Measurements from ENCODE around the gene BCL2. TPM values are rescaled to one million over a fixed set of nuclear protein-coding genes. Genes with fewer than 3 reads are reported as not detected.

BCL2 gene
- total RNA-seq, 1 experiment from 2014 or later: 1.5 TPM

- no peak overlapping the region for H3K9ac ChIP-seq (ENCODE audit: low read length)
- H3K9me2 ChIP-seq (replicated peaks; ENCODE audit: low read length): no peaks in the 10 kb centered on the region
- intact Hi-C loops (cut with micrococcal nuclease): no loop called here
- TF ChIP-seq CTCF (conservative IDR thresholded peaks at IDR 0.05; ENCODE audit: low read depth, low read length): no peak
- no peak for TF ChIP-seq EZH2 (IDR thresholded peaks at IDR 0.05; ENCODE audit: low read length, unreplicated experiment)
- TF ChIP-seq EZH2phosphoT487 (IDR thresholded peaks at IDR 0.05; ENCODE audit: borderline replicate concordance, low read length): no peak
- DNase-seq (no peak), ATAC-seq (no peak)
- no peak overlapping the region for H3K4me2 ChIP-seq (ENCODE audit: low read length)
- no peak overlapping the region for H3K4me3 ChIP-seq (ENCODE audit: low read length)
- ChIA-PET CTCF (no interaction called here), POLR2A (ENCODE audit: unreplicated experiment) (no interaction called here)
- H3K27me3 ChIP-seq (ENCODE audit: low read length): peaks cover 52% of the 10 kb centered on the region
- no peak overlapping the region for H3K27ac ChIP-seq (ENCODE audit: low read length)
- no peaks in the 10 kb centered on the region for H4K20me1 ChIP-seq (ENCODE audit: low read length)
- no peaks in the 10 kb centered on the region for H3K79me2 ChIP-seq (ENCODE audit: low read length)
- no peaks in the 10 kb centered on the region for H3K4me1 ChIP-seq (ENCODE audit: insufficient read depth, low read length)
- no peaks in the 10 kb centered on the region for H3K36me3 ChIP-seq (ENCODE audit: low read depth, low read length)
- no peak overlapping the region for H2AFZ ChIP-seq (ENCODE audit: low read length)
- no TSS peak for BruUV-seq (replicated peaks)
- no peaks in the 10 kb centered on the region for H3K9me3 ChIP-seq (ENCODE audit: low read length)
- no peaks in the 10 kb centered on the region for H3F3A ChIP-seq (ENCODE audit: low read length, unreplicated experiment)
Measured at GRCh38 chr18:63180321-63180720, 139.2 kb downstream of the BCL2 start.

- TF ChIP-seq CTCF (conservative IDR thresholded peaks at IDR 0.05; ENCODE audit: low read depth, low read length): no peak
- no peak for TF ChIP-seq EZH2phosphoT487 (IDR thresholded peaks at IDR 0.05; ENCODE audit: borderline replicate concordance, low read length)
- no peak for TF ChIP-seq EZH2 (IDR thresholded peaks at IDR 0.05; ENCODE audit: low read length, unreplicated experiment)
- Histone ChIP-seq H3K9me3 (ENCODE audit: low read length) (no peaks in the 10 kb centered on the region), H3K9me2 (replicated peaks; ENCODE audit: low read length) (no peaks in the 10 kb centered on the region), H3K27me3 (ENCODE audit: low read length) (peaks cover 45% of the 10 kb centered on the region), H3K4me3 (ENCODE audit: low read length) (no peak overlapping the region), H3K4me1 (ENCODE audit: insufficient read depth, low read length) (no peaks in the 10 kb centered on the region), H3K27ac (ENCODE audit: low read length) (no peak overlapping the region), H3F3A (ENCODE audit: low read length, unreplicated experiment) (no peaks in the 10 kb centered on the region), H4K20me1 (ENCODE audit: low read length) (no peaks in the 10 kb centered on the region), H3K4me2 (ENCODE audit: low read length) (no peak overlapping the region), H3K9ac (ENCODE audit: low read length) (no peak overlapping the region), H2AFZ (ENCODE audit: low read length) (no peak overlapping the region), H3K79me2 (ENCODE audit: low read length) (no peaks in the 10 kb centered on the region), H3K36me3 (ENCODE audit: low read depth, low read length) (no peaks in the 10 kb centered on the region)
- BruUV-seq (replicated peaks): no TSS peak
- POLR2A ChIA-PET (ENCODE audit: unreplicated experiment): no interaction called here
- no peak for ATAC-seq
- no peak for DNase-seq
- CTCF ChIA-PET: interaction anchor here (0.6 kb wide), 1 partner anchor 25 kb away, joined by 3 read pairs; no protein-coding TSS in a partner anchor
- intact Hi-C loops (cut with micrococcal nuclease): no loop called here
Measured at GRCh38 chr18:63179422-63179821, 140.1 kb downstream of the BCL2 start.

- TF ChIP-seq CTCF (conservative IDR thresholded peaks at IDR 0.05; ENCODE audit: low read depth, low read length) (no peak), EZH2phosphoT487 (IDR thresholded peaks at IDR 0.05; ENCODE audit: borderline replicate concordance, low read length) (no peak), EZH2 (IDR thresholded peaks at IDR 0.05; ENCODE audit: low read length, unreplicated experiment) (no peak)
- CTCF ChIA-PET: no interaction called here
- no peaks in the 10 kb centered on the region for H3K9me3 ChIP-seq (ENCODE audit: low read length)
- POLR2A ChIA-PET (ENCODE audit: unreplicated experiment): no interaction called here
- no TSS peak for BruUV-seq (replicated peaks)
- no peak overlapping the region for H3K4me3 ChIP-seq (ENCODE audit: low read length)
- H3F3A ChIP-seq (ENCODE audit: low read length, unreplicated experiment): no peaks in the 10 kb centered on the region
- H3K9me2 ChIP-seq (replicated peaks; ENCODE audit: low read length): no peaks in the 10 kb centered on the region
- no peaks in the 10 kb centered on the region for H4K20me1 ChIP-seq (ENCODE audit: low read length)
- H3K9ac ChIP-seq (ENCODE audit: low read length): no peak overlapping the region
- intact Hi-C loops (cut with micrococcal nuclease): no loop called here
- no peaks in the 10 kb centered on the region for H3K4me1 ChIP-seq (ENCODE audit: insufficient read depth, low read length)
- H3K79me2 ChIP-seq (ENCODE audit: low read length): no peaks in the 10 kb centered on the region
- no peaks in the 10 kb centered on the region for H3K36me3 ChIP-seq (ENCODE audit: low read depth, low read length)
- no peak overlapping the region for H3K27ac ChIP-seq (ENCODE audit: low read length)
- ATAC-seq: no peak
- DNase-seq: no peak
- H2AFZ ChIP-seq (ENCODE audit: low read length): no peak overlapping the region
- H3K27me3 ChIP-seq (ENCODE audit: low read length): peaks cover 44% of the 10 kb centered on the region
- no peak overlapping the region for H3K4me2 ChIP-seq (ENCODE audit: low read length)
Measured at GRCh38 chr18:63178971-63179370, 140.6 kb downstream of the BCL2 start.
